ENCODE measurements around the gene PIGU. TPM values are rescaled to one million over a fixed set of nuclear protein-coding genes. Genes with fewer than 3 reads are reported as not detected.

Gene PIGU
- total RNA-seq, 4 donors from 2014 or later = 10.2 to 16.8 (median 14.2) TPM

GRCh38 chr20:34705397-34706301 is 28.8 kb upstream of the PIGU start:
- ATAC-seq (ENCODE audit: low FRiP score) = no peak
- no peak for DNase-seq (ENCODE audit: low spot score)

GRCh38 chr20:34705008-34705396 is 28.1 kb upstream of the PIGU start:
- TF ChIP-seq CTCF (IDR thresholded peaks at IDR 0.05) = no peak
- no peak for DNase-seq (ENCODE audit: low spot score)
- ATAC-seq (ENCODE audit: low FRiP score) = no peak

More at GRCh38 chr20:34705397-34706301, 28.8 kb upstream of the PIGU start:
- TF ChIP-seq CTCF (IDR thresholded peaks at IDR 0.05) = no peak

- peak; percentile 64 for ATAC-seq (ENCODE audit: low FRiP score)
- TF ChIP-seq CTCF (IDR thresholded peaks at IDR 0.05) = no peak
- DNase-seq (ENCODE audit: low spot score) = peak; percentile 85
Measured at GRCh38 chr20:34704177-34705007, 27.5 kb upstream of the PIGU start, which contains the start of gene TP53INP2. TP53INP2 (plus strand) TSS chr20:34704344; CDS start chr20:34708740, 4,396 bp downstream.

GRCh38 chr20:34703424-34704176 is 26.7 kb upstream of the PIGU start:
- DNase-seq (ENCODE audit: low spot score) = no peak
- peak; percentile 84 for ATAC-seq (ENCODE audit: low FRiP score)
- TF ChIP-seq CTCF (IDR thresholded peaks at IDR 0.05) = no peak

GRCh38 chr20:34703061-34703423 is 26.1 kb upstream of the PIGU start:
- no peak for DNase-seq (ENCODE audit: low spot score)
- TF ChIP-seq CTCF (IDR thresholded peaks at IDR 0.05) = no peak
- ATAC-seq (ENCODE audit: low FRiP score) = no peak

GRCh38 chr20:34701405-34702085 is 24.7 kb upstream of the PIGU start:
- TF ChIP-seq CTCF (IDR thresholded peaks at IDR 0.05) = no peak
- DNase-seq (ENCODE audit: low spot score) = no peak

More at GRCh38 chr20:34701405-34702085, 24.7 kb upstream of the PIGU start:
- no peak for ATAC-seq (ENCODE audit: low FRiP score)

Data from omental fat pad (tissue), 4 donors.